ENCODE measurements around the gene MESP2.

The MESP2 gene

GRCh38 chr15:89743011-89743410 lies 33.1 kb upstream of the MESP2 start:
- Histone ChIP-seq H3K36me3 (ENCODE audit: insufficient read depth, low read length) (no peaks in the 10 kb centered on the region), H3K79me2 (ENCODE audit: insufficient read depth, low read length) (no peaks in the 10 kb centered on the region), H3K9ac (ENCODE audit: low read depth, low read length, poor library complexity, severe bottlenecking) (no peak overlapping the region), H3K4me3 (ENCODE audit: low read length, poor library complexity, severe bottlenecking) (no peak overlapping the region), H3F3A (ENCODE audit: low read depth) (no peaks in the 10 kb centered on the region), H3K9me3 (ENCODE audit: insufficient read depth, low read depth, low read length) (no peaks in the 10 kb centered on the region), H3K9me2 (replicated peaks; ENCODE audit: low read depth, low read length) (no peaks in the 10 kb centered on the region), H3K27me3 (ENCODE audit: insufficient read depth, low read length, poor library complexity, severe bottlenecking) (no peaks in the 10 kb centered on the region), H3K4me1 (ENCODE audit: insufficient read depth, low read length, poor library complexity, severe bottlenecking) (no peaks in the 10 kb centered on the region), H2AFZ (ENCODE audit: low read length) (no peak overlapping the region), H4K20me1 (ENCODE audit: insufficient read depth, low read length, poor library complexity, severe bottlenecking) (no peaks in the 10 kb centered on the region), H3K4me2 (ENCODE audit: low read depth, low read length, poor library complexity, severe bottlenecking) (no peak overlapping the region)
- TF ChIP-seq EZH2phosphoT487 (IDR thresholded peaks at IDR 0.05; ENCODE audit: borderline replicate concordance) (no peak), CTCF (conservative IDR thresholded peaks at IDR 0.05; ENCODE audit: low read length) (no peak)

DNA sequence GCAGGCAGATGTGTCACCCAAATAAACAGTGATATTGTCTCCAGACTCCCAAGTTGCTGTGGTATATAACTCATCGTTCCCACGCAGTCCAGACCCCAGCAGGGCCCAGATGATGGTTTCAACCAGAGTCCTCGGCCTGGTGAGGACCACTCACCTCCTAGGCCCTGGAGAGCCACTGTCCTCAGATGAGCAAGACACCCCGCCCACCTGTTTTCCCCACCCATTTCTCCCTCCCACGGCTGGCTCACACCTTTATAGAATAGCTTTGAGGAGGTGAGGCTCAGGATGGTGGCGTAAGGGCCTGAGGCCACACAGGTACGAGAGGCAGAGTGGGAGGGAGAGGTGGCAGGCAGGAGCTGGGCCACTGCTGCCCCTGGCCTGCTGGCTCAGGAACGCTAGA lies 32.5 kb upstream of the MESP2 start:
- no peaks in the 10 kb centered on the region for H4K20me1 ChIP-seq (ENCODE audit: insufficient read depth, low read length, poor library complexity, severe bottlenecking)
- H3K4me3 ChIP-seq (ENCODE audit: low read length, poor library complexity, severe bottlenecking), result no peak overlapping the region
- H3K4me1 ChIP-seq (ENCODE audit: insufficient read depth, low read length, poor library complexity, severe bottlenecking), result no peaks in the 10 kb centered on the region
- H2AFZ ChIP-seq (ENCODE audit: low read length), result no peak overlapping the region
- H3K9me2 ChIP-seq (replicated peaks; ENCODE audit: low read depth, low read length), result no peaks in the 10 kb centered on the region
- TF ChIP-seq CTCF (conservative IDR thresholded peaks at IDR 0.05; ENCODE audit: low read length) (no peak), EZH2phosphoT487 (IDR thresholded peaks at IDR 0.05; ENCODE audit: borderline replicate concordance) (no peak)
- no peaks in the 10 kb centered on the region for H3K9me3 ChIP-seq (ENCODE audit: insufficient read depth, low read depth, low read length)
- H3K9ac ChIP-seq (ENCODE audit: low read depth, low read length, poor library complexity, severe bottlenecking), result no peak overlapping the region
- no peaks in the 10 kb centered on the region for H3K79me2 ChIP-seq (ENCODE audit: insufficient read depth, low read length)
- no peaks in the 10 kb centered on the region for H3K36me3 ChIP-seq (ENCODE audit: insufficient read depth, low read length)
- H3F3A ChIP-seq (ENCODE audit: low read depth), result no peaks in the 10 kb centered on the region
- H3K4me2 ChIP-seq (ENCODE audit: low read depth, low read length, poor library complexity, severe bottlenecking), result no peak overlapping the region
- no peaks in the 10 kb centered on the region for H3K27me3 ChIP-seq (ENCODE audit: insufficient read depth, low read length, poor library complexity, severe bottlenecking)

DNA sequence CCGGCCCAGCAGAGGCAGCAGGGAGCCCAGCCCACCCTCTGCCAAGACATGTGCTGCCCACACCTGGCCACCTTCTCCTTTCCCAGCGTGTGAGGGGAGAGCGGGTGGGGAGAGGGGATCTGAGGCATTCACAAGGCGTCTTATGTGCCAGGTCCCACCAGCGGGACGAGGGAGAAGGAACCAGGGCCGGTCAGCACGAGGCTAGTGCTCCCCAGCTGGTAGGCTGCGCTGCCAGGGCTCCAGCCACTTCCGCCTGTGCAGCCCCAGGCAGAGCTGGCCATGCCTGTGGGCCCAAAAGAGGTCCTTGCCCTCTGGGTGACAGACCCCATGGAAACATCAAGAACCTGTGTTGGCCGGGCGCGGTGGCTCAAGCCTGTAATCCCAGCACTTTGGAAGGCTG lies 31.0 kb upstream of the MESP2 start:
- Histone ChIP-seq H3K36me3 (ENCODE audit: insufficient read depth, low read length) (no peaks in the 10 kb centered on the region), H3K9ac (ENCODE audit: low read depth, low read length, poor library complexity, severe bottlenecking) (no peak overlapping the region), H3F3A (ENCODE audit: low read depth) (no peaks in the 10 kb centered on the region), H3K27me3 (ENCODE audit: insufficient read depth, low read length, poor library complexity, severe bottlenecking) (no peaks in the 10 kb centered on the region), H3K4me3 (ENCODE audit: low read length, poor library complexity, severe bottlenecking) (no peak overlapping the region), H3K4me1 (ENCODE audit: insufficient read depth, low read length, poor library complexity, severe bottlenecking) (no peaks in the 10 kb centered on the region), H3K9me2 (replicated peaks; ENCODE audit: low read depth, low read length) (no peaks in the 10 kb centered on the region), H4K20me1 (ENCODE audit: insufficient read depth, low read length, poor library complexity, severe bottlenecking) (no peaks in the 10 kb centered on the region), H2AFZ (ENCODE audit: low read length) (no peak overlapping the region), H3K9me3 (ENCODE audit: insufficient read depth, low read depth, low read length) (no peaks in the 10 kb centered on the region), H3K79me2 (ENCODE audit: insufficient read depth, low read length) (no peaks in the 10 kb centered on the region), H3K4me2 (ENCODE audit: low read depth, low read length, poor library complexity, severe bottlenecking) (no peak overlapping the region)
- TF ChIP-seq CTCF (conservative IDR thresholded peaks at IDR 0.05; ENCODE audit: low read length), result no peak
- TF ChIP-seq EZH2phosphoT487 (IDR thresholded peaks at IDR 0.05; ENCODE audit: borderline replicate concordance), result no peak
